IMR-90 (cell line): ENCODE data around the gene HVCN1. TPM values are rescaled to one million over a fixed set of nuclear protein-coding genes. Genes with fewer than 3 reads are reported as not detected.

Experiments
- ATAC-seq: fragments of 200-7000 bp; cut with Tn5 transposase; 2 replicates; pipeline ENCODE4 v1.9.1; 2020; ENCODE audit warnings: low read depth, mild to moderate bottlenecking, moderate library complexity
- BruUV-seq: library from RNA; stranded (reverse); fragments of 400-500 nt; replicated peaks from 2 replicates; lab custom pipeline; 2021; lab: Mats Ljungman, UMichigan
- CTCF ChIA-PET: fragments of 300-600 bp; formaldehyde crosslinking; extraction: SDS; loops from one replicate; lab custom pipeline; 2021; ENCODE audit warnings: antibody characterized with exemption; lab: Yijun Ruan, JAX
- POLR2A ChIA-PET: fragments of 300-600 bp; sonication (Branson Sonifier 250); formaldehyde crosslinking; loops from one replicate; lab custom pipeline; 2022; ENCODE audit warnings: antibody characterized with exemption; ENCODE audit not compliant: unreplicated experiment; lab: Charles Lee
- DNase-seq: peaks from one replicate; pipeline ENCODE4 v3.0.0; 2013
- H2AFZ ChIP-seq: replicated peaks from 2 replicates; pipeline ENCODE3; 2013; ENCODE audit warnings: low read length, mild to moderate bottlenecking; ENCODE audit not compliant: poor library complexity
- H2AK5ac ChIP-seq: 2 replicates; pipeline ENCODE4 v1.6.1; 2013; ENCODE audit warnings: low read depth, low read length, inconsistent platforms
- H2AK9ac ChIP-seq: replicated peaks from 2 replicates; pipeline ENCODE3; 2013; ENCODE audit warnings: mild to moderate bottlenecking, low read depth, low read length, moderate library complexity; ENCODE audit not compliant: poor library complexity
- H2BK120ac ChIP-seq: 2 replicates; pipeline ENCODE4 v1.6.1; 2013; ENCODE audit warnings: low read depth, low read length, inconsistent platforms
- H2BK15ac ChIP-seq: 3 replicates; pipeline ENCODE4 v1.6.1; 2013; ENCODE audit warnings: low read depth, low read length, inconsistent platforms
- H2BK20ac ChIP-seq: 2 replicates; pipeline ENCODE4 v1.6.1; 2013; ENCODE audit warnings: low read depth, mild to moderate bottlenecking, inconsistent platforms, low read length, moderate library complexity
- H2BK5ac ChIP-seq: 2 replicates; pipeline ENCODE4 v1.6.1; 2013; ENCODE audit warnings: mild to moderate bottlenecking, low read depth, low read length, inconsistent platforms; ENCODE audit not compliant: poor library complexity, severe bottlenecking
- H3K14ac ChIP-seq: replicated peaks from 2 replicates; pipeline ENCODE4 v1.6.1; 2013; ENCODE audit warnings: low read depth, low read length, inconsistent platforms
- H3K18ac ChIP-seq: 2 replicates; pipeline ENCODE4 v1.6.1; 2013; ENCODE audit warnings: low read depth, low read length, control low read depth
- H3K23ac ChIP-seq: 2 replicates; pipeline ENCODE4 v1.6.1; 2013; ENCODE audit warnings: low read depth, low read length, inconsistent platforms
- H3K27ac ChIP-seq: 2 replicates; pipeline ENCODE4 v1.5.1; 2013; ENCODE audit warnings: mild to moderate bottlenecking, control low read depth, low read length; ENCODE audit not compliant: insufficient read depth
- H3K27me3 ChIP-seq: 2 replicates; pipeline ENCODE4 v1.6.1; 2013; ENCODE audit warnings: low read length; ENCODE audit not compliant: control insufficient read depth, insufficient read depth
- H3K36me3 ChIP-seq: 2 replicates; pipeline ENCODE4 v1.6.1; 2013; ENCODE audit warnings: low read length, mixed read lengths; ENCODE audit not compliant: control insufficient read depth, insufficient read depth
- H3K4ac ChIP-seq: 2 replicates; pipeline ENCODE4 v1.6.1; 2013; ENCODE audit warnings: low read depth, low read length, inconsistent platforms
- H3K4me1 ChIP-seq: 2 replicates; pipeline ENCODE4 v1.6.1; 2013; ENCODE audit warnings: low read length, mixed read lengths; ENCODE audit not compliant: control insufficient read depth, insufficient read depth
- H3K4me2 ChIP-seq: 2 replicates; pipeline ENCODE4 v1.6.1; 2013; ENCODE audit warnings: low read depth, mild to moderate bottlenecking, control low read depth, low read length, moderate library complexity
- H3K4me3 ChIP-seq: 2 replicates; pipeline ENCODE4 v1.5.1; 2013; ENCODE audit warnings: low read depth, mild to moderate bottlenecking, control low read depth, low read length, moderate library complexity; ENCODE audit not compliant: insufficient read depth
- H3K56ac ChIP-seq: 2 replicates; pipeline ENCODE4 v1.6.1; 2013; ENCODE audit warnings: low read length, inconsistent platforms; ENCODE audit not compliant: insufficient read depth; ENCODE audit errors: extremely low read depth
- H3K79me1 ChIP-seq, 2 experiments: 2 replicates each; pipeline ENCODE4 v1.6.1; 2013; ENCODE audit warnings: low read length in 2 of 2, inconsistent platforms in 1 of 2, low read depth in 1 of 2
- H3K9ac ChIP-seq: 2 replicates; pipeline ENCODE4 v1.6.1; 2013; ENCODE audit warnings: low read depth, low read length, control low read depth
- H3K9me1 ChIP-seq: 2 replicates; pipeline ENCODE4 v1.6.1; 2013; ENCODE audit warnings: low read length, inconsistent platforms; ENCODE audit not compliant: insufficient read depth
- H3K9me3 ChIP-seq: 2 replicates; pipeline ENCODE4 v1.6.1; 2013; ENCODE audit warnings: low read length; ENCODE audit not compliant: control insufficient read depth, insufficient read depth
- H4K20me1 ChIP-seq: 2 replicates; pipeline ENCODE4 v1.6.1; 2013; ENCODE audit warnings: low read length, inconsistent platforms; ENCODE audit not compliant: insufficient read depth
- H4K5ac ChIP-seq: 2 replicates; pipeline ENCODE4 v1.6.1; 2013; ENCODE audit warnings: mild to moderate bottlenecking, low read depth, low read length, control low read depth
- H4K8ac ChIP-seq, 2 experiments: 2 replicates each; pipeline ENCODE4 v1.6.1; 2013; ENCODE audit warnings: low read depth in 2 of 2, low read length in 2 of 2, control low read depth in 1 of 2, inconsistent platforms in 1 of 2
- H4K91ac ChIP-seq: 2 replicates; pipeline ENCODE4 v1.6.1; 2013; ENCODE audit warnings: low read depth, low read length, inconsistent platforms; ENCODE audit not compliant: insufficient read depth
- BHLHE40 ChIP-seq: fragments of 150-350 bp; IDR thresholded peaks from 2 replicates; pipeline ENCODE4 v1.6.1; 2016; ENCODE audit warnings: mild to moderate bottlenecking, low read depth, low read length
- CEBPB ChIP-seq: IDR thresholded peaks from 2 replicates; pipeline ENCODE4 v1.6.1; 2012; ENCODE audit warnings: low read depth, low read length, improper control_type of control experiment
- CTCF ChIP-seq: conservative IDR thresholded peaks from 2 replicates; pipeline ENCODE4 v1.5.1; 2012; ENCODE audit warnings: mild to moderate bottlenecking, low read depth, low read length, improper control_type of control experiment
- FOS ChIP-seq: fragments of 150-350 bp; IDR thresholded peaks from 2 replicates; pipeline ENCODE4 v1.6.1; 2016; ENCODE audit warnings: low read depth, low read length
- MAFK ChIP-seq: IDR thresholded peaks from 2 replicates; pipeline ENCODE4 v1.6.1; 2012; ENCODE audit warnings: low read depth, low read length, improper control_type of control experiment
- MXI1 ChIP-seq: IDR thresholded peaks from 2 replicates; pipeline ENCODE4 v1.6.1; 2012; ENCODE audit warnings: low read depth, mild to moderate bottlenecking, low read length, moderate library complexity, borderline replicate concordance
- NFE2L2 ChIP-seq: fragments of 150-350 bp; IDR thresholded peaks from 2 replicates; pipeline ENCODE4 v1.6.1; 2016; ENCODE audit warnings: low read depth, mild to moderate bottlenecking, low read length
- POLR2A ChIP-seq: IDR thresholded peaks from 2 replicates; pipeline ENCODE4 v1.6.1; 2012; ENCODE audit warnings: mild to moderate bottlenecking, low read depth, low read length
- RAD21 ChIP-seq: IDR thresholded peaks from 2 replicates; pipeline ENCODE4 v1.6.1; 2012; ENCODE audit warnings: low read length, improper control_type of control experiment
- RCOR1 ChIP-seq: IDR thresholded peaks from 2 replicates; pipeline ENCODE4 v1.6.1; 2012; ENCODE audit warnings: mild to moderate bottlenecking, low read length, improper control_type of control experiment; ENCODE audit not compliant: insufficient replicate concordance
- RFX5 ChIP-seq: IDR thresholded peaks from 2 replicates; pipeline ENCODE4 v1.8.0; 2012; ENCODE audit warnings: low read depth, mild to moderate bottlenecking, low read length, moderate library complexity
- USF2 ChIP-seq: fragments of 150-350 bp; IDR thresholded peaks from 2 replicates; pipeline ENCODE4 v1.6.1; 2017; ENCODE audit warnings: mild to moderate bottlenecking, antibody characterized with exemption, low read length, low read depth
- WGBS, 2 experiments: methylation state at CpG; one replicate each; pipeline versions ENCODE4 v1.1.5 to v1.1.7; 2013; ENCODE audit warnings: missing lambda C conversion rate in 2 of 2; ENCODE audit not compliant: insufficient read length in 1 of 2; ENCODE audit errors: extremely low coverage in 2 of 2; 5-methylcytosine and 5-hydroxymethylcytosine counted together
- dilution Hi-C: fragments of 300-500 bp; cut with HindIII; formaldehyde crosslinking; loops from one replicate; pipeline ENCODE4 v1.14.3; 2018; ENCODE audit warnings: low sequenced_read_pairs; ENCODE audit not compliant: unreplicated experiment
- in situ Hi-C: fragments of 300-500 bp; cut with MboI; formaldehyde crosslinking; loops from 3 replicates; pipeline ENCODE4 v1.14.3; 2019; ENCODE audit warnings: low sequenced_read_pairs, inconsistent platforms, mixed read lengths
- intact Hi-C: fragments of 100-400 bp; cut with micrococcal nuclease; formaldehyde crosslinking; loops from 2 replicates; pipeline ENCODE4 v1.10.0; 2022
- polyA plus RNA-seq, 3 experiments: library from polyadenylated mRNA; depleted of rRNA; stranded (reverse); fragments of >200 nt; gene quantifications; 2 replicates each; pipeline ENCODE4 v1.2.3, GENCODE V29; 2012; ENCODE audit warnings: low replicate concordance in 1 of 3
- total RNA-seq: library from RNA; depleted of rRNA; stranded (reverse); fragments of >200 nt; gene quantifications from 2 replicates; pipeline ENCODE4 v1.2.3, GENCODE V29; 2012
- TF ChIP-seq, protein P1 (sequence below): fragments of 150-350 bp; IDR thresholded peaks from 2 replicates; pipeline ENCODE4 v1.6.1; 2016; ENCODE audit warnings: low read depth, mild to moderate bottlenecking, low read length, moderate library complexity, borderline replicate concordance

The HVCN1 gene
- total and polyA plus RNA-seq, 2 of the 4 experiments (the other 2 are of a cell fraction), result 1.9 to 2.0 TPM

DNA sequence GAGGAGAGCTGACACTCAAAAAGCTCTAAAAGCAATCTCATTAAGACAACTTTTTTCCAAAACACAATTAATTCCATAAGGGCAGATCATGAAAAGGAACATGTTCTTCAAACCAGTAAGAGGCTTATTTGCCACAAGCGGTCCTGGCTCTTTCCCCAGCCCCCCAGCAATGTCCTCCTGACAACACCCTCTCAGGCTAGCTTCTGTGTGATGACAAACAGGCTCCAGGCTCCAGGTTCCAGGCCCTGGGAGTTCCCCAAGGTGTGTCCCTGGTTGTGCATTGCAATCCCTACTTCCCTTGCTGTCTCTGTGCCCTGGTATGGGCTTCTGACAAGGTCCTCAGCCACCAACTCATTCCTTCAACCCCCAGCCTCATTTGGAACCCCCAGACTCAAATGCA is 8.9 kb downstream of the HVCN1 start:
- Histone ChIP-seq H3K4me1 (no peaks in the 10 kb centered on the region), H3K4me2 (no peak overlapping the region), H2BK20ac (no peak overlapping the region), H2BK120ac (no peak overlapping the region), H3K36me3 (no peaks in the 10 kb centered on the region), H3K23ac (no peak overlapping the region), H2BK15ac (no peak overlapping the region), H2AFZ (no peak overlapping the region), H3K9me1 (no peaks in the 10 kb centered on the region), H3K9ac (no peak overlapping the region), H4K5ac (no peak overlapping the region), H4K8ac (no peak overlapping the region), H3K14ac (no peak overlapping the region), H3K79me1 (no peaks in the 10 kb centered on the region), H2AK5ac (no peak overlapping the region), H2AK9ac (no peak overlapping the region), H3K56ac (no peak overlapping the region), H3K27ac (no peak overlapping the region), H4K20me1 (no peaks in the 10 kb centered on the region), H3K18ac (no peak overlapping the region), H2BK5ac (no peak overlapping the region), H3K9me3 (no peaks in the 10 kb centered on the region), H3K4me3 (no peak overlapping the region), H3K27me3 (peaks cover under 1% of the 10 kb centered on the region), H4K91ac (no peak overlapping the region), H3K4ac (no peak overlapping the region)
- ChIA-PET CTCF (interaction anchor here (0.6 kb wide), 1 partner anchor 79 kb away, joined by 3 read pairs; no protein-coding TSS in a partner anchor), POLR2A (interaction anchor here (0.6 kb wide), 1 partner anchor 9 kb away, joined by 3 read pairs; no protein-coding TSS in a partner anchor)
- in situ Hi-C loops, result no loop called here
- no TSS peak for BruUV-seq
- WGBS, 2 experiments, result no CpG with 5 or more reads among the region's 1 CpG
- ATAC-seq (no peak), DNase-seq (no peak)
- dilution Hi-C loops, result no loop called here
- intact Hi-C loops, result no loop called here
- TF ChIP-seq CTCF (no peak), RFX5 (no peak), POLR2A (no peak), BHLHE40 (no peak), MAFK (no peak), RAD21 (no peak), RCOR1 (no peak), NFE2L2 (no peak), MXI1 (no peak), CEBPB (no peak), USF2 (no peak), FOS (no peak)
- TF ChIP-seq, protein P1, sequence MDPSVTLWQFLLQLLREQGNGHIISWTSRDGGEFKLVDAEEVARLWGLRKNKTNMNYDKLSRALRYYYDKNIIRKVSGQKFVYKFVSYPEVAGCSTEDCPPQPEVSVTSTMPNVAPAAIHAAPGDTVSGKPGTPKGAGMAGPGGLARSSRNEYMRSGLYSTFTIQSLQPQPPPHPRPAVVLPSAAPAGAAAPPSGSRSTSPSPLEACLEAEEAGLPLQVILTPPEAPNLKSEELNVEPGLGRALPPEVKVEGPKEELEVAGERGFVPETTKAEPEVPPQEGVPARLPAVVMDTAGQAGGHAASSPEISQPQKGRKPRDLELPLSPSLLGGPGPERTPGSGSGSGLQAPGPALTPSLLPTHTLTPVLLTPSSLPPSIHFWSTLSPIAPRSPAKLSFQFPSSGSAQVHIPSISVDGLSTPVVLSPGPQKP, result no peak
